Skeletal muscle tissue (tissue), 4 donors: ENCODE measurements around the gene PRICKLE1. TPM values are rescaled to one million over a fixed set of nuclear protein-coding genes. Genes with fewer than 3 reads are reported as not detected.

Experiments
- H3K27ac ChIP-seq: one replicate; pipeline ENCODE4 v1.7.0; 2013; ENCODE audit warnings: mild to moderate bottlenecking, low read depth, low read length, inconsistent platforms
- H3K27me3 ChIP-seq, 3 donors: one replicate each; pipeline ENCODE4 v1.7.0; 2013; ENCODE audit warnings: low read length in 3 of 3; ENCODE audit not compliant: control insufficient read depth in 3 of 3, insufficient read depth in 3 of 3
- H3K36me3 ChIP-seq, 3 donors: one replicate each; pipeline ENCODE4 v1.7.0; 2013; ENCODE audit warnings: low read length in 3 of 3; ENCODE audit not compliant: control insufficient read depth in 3 of 3, insufficient read depth in 3 of 3
- H3K4me1 ChIP-seq, 3 donors: one replicate each; pipeline ENCODE4 v1.7.0; 2013; ENCODE audit warnings: low read length in 3 of 3, mild to moderate bottlenecking in 3 of 3; ENCODE audit not compliant: control insufficient read depth in 3 of 3, insufficient read depth in 3 of 3
- H3K4me3 ChIP-seq, 3 donors: one replicate each; pipeline ENCODE4 v1.7.0; 2013; ENCODE audit warnings: low read length in 3 of 3
- H3K9ac ChIP-seq, 3 donors: one replicate each; pipeline ENCODE4 v1.7.0; 2013; ENCODE audit warnings: low read length in 3 of 3, mild to moderate bottlenecking in 3 of 3, moderate library complexity in 2 of 3, low read depth in 1 of 3
- H3K9me3 ChIP-seq, 3 donors: one replicate each; pipeline ENCODE4 v1.7.0; 2013; ENCODE audit warnings: low read length in 3 of 3; ENCODE audit not compliant: control insufficient read depth in 3 of 3
- total RNA-seq: library from RNA; depleted of rRNA; stranded (reverse); fragments of >200 nt; gene quantifications from one replicate; pipeline ENCODE4 v1.2.3, GENCODE V29; 2014
- donor health status: Osteomylitis.

PRICKLE1 gene
- total RNA-seq, 1 donor from 2014 or later: 27.1 TPM

- Histone ChIP-seq H3K36me3 (no peaks in the 10 kb centered on the region), H3K27me3 (no peaks in the 10 kb centered on the region), H3K4me3 (no peak overlapping the region), H3K9me3 (no peaks in the 10 kb centered on the region), H3K4me1 (no peaks in the 10 kb centered on the region), H3K9ac (no peak overlapping the region), H3K27ac (no peak overlapping the region)
Observed at GRCh38 chr12:42504049-42504448, 85.5 kb downstream of the PRICKLE1 start.

- no peak overlapping the region for H3K27ac ChIP-seq
- no peaks in the 10 kb centered on the region for H3K36me3 ChIP-seq
- no peaks in the 10 kb centered on the region for H3K9me3 ChIP-seq
- no peak overlapping the region for H3K4me3 ChIP-seq
- H3K4me1 ChIP-seq: no peaks in the 10 kb centered on the region
- no peak overlapping the region for H3K9ac ChIP-seq
- no peaks in the 10 kb centered on the region for H3K27me3 ChIP-seq
Observed at GRCh38 chr12:42502682-42503081, 86.9 kb downstream of the PRICKLE1 start.

DNA sequence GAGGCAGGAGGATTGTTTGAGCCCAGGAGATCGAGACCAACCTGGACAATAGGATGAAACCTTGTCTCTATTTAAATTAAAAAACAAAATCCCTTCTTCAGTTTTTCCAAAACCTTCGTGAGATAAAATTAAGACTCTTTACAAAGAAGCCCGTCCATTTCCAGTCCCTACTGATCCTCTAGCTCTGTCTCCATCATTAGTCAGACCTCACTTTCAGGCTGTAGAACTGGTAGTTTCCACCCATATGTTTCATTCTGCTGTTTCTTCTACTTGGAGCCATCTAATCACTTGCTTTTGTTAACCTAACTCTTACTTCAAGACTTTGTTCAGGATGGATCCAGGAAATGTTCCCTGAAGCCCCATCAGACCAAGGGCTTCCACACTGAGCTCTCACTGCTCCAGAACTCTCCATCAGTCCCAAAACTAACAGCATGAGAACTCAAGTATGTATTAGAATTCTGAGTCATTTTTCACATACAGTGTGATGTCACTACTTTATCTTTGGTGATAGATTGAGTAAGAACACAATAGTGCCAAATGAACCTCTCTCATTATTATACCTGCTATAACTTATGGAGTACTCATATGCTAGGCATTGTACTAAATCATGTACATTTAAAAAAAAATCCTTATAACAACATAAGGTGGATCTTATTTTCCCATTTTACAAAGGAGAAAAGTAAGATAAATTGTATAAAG, 90.8 kb downstream of the PRICKLE1 start:
- Histone ChIP-seq H3K9ac (no peak overlapping the region), H3K27ac (no peak overlapping the region), H3K9me3 (no peaks in the 10 kb centered on the region), H3K4me1 (no peaks in the 10 kb centered on the region), H3K4me3 (no peak overlapping the region), H3K27me3 (no peaks in the 10 kb centered on the region), H3K36me3 (no peaks in the 10 kb centered on the region)

DNA sequence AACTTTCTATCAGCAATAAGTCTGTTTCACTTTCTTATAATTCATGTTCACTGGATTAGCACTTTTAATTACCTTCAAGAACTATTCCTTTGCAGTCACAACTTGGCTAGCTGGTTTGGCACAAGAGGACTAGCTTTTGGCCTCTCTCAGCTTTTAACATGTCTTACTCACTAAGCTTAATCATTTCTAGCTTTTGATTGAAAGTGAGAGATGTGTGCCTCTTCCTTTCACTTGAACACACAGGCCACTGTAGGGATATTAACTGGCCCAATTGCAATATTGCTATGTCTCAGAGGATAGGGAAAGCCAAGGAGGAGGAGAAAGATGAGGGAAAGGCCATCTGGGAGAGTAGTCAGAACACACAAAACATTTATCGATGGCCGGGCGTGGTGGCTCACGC, 92.7 kb downstream of the PRICKLE1 start:
- Histone ChIP-seq H3K9me3 (no peaks in the 10 kb centered on the region), H3K27me3 (no peaks in the 10 kb centered on the region), H3K4me3 (no peak overlapping the region), H3K9ac (no peak overlapping the region), H3K4me1 (no peaks in the 10 kb centered on the region), H3K27ac (no peak overlapping the region), H3K36me3 (no peaks in the 10 kb centered on the region)

DNA sequence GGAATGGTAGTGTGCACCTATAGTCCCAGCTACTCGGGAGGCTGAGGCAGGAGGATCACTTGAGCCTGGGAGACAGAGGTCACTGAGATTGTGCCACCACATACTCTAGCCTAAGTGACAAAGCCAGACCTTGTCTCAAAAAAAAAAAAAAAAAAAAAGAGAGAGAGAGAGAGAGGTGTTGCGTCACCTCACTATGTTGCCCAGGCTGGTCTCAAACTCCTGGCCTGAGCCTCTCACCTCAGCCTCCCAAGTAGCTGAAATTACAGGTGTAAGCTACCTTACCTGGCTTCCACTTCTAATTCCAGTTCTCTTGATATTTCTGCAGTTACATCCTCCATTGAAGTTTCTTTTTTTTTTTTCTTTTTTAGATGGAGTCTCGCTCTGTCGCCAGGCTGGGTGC, 94.3 kb downstream of the PRICKLE1 start:
- Histone ChIP-seq H3K9me3 (no peaks in the 10 kb centered on the region), H3K27me3 (no peaks in the 10 kb centered on the region), H3K9ac (no peak overlapping the region), H3K27ac (no peak overlapping the region), H3K4me1 (no peaks in the 10 kb centered on the region), H3K4me3 (no peak overlapping the region), H3K36me3 (no peaks in the 10 kb centered on the region)

- H3K4me3 ChIP-seq: no peak overlapping the region
- no peak overlapping the region for H3K27ac ChIP-seq
- no peaks in the 10 kb centered on the region for H3K9me3 ChIP-seq
- no peak overlapping the region for H3K9ac ChIP-seq
- no peaks in the 10 kb centered on the region for H3K27me3 ChIP-seq
- no peaks in the 10 kb centered on the region for H3K36me3 ChIP-seq
- H3K4me1 ChIP-seq: no peaks in the 10 kb centered on the region
Observed at GRCh38 chr12:42492267-42492666, 97.3 kb downstream of the PRICKLE1 start.

- no peak overlapping the region for H3K9ac ChIP-seq
- no peaks in the 10 kb centered on the region for H3K4me1 ChIP-seq
- H3K9me3 ChIP-seq: no peaks in the 10 kb centered on the region
- H3K4me3 ChIP-seq: no peak overlapping the region
- no peaks in the 10 kb centered on the region for H3K36me3 ChIP-seq
- H3K27me3 ChIP-seq: no peaks in the 10 kb centered on the region
- no peak overlapping the region for H3K27ac ChIP-seq
Observed at GRCh38 chr12:42490261-42490842, 99.2 kb downstream of the PRICKLE1 start.

DNA sequence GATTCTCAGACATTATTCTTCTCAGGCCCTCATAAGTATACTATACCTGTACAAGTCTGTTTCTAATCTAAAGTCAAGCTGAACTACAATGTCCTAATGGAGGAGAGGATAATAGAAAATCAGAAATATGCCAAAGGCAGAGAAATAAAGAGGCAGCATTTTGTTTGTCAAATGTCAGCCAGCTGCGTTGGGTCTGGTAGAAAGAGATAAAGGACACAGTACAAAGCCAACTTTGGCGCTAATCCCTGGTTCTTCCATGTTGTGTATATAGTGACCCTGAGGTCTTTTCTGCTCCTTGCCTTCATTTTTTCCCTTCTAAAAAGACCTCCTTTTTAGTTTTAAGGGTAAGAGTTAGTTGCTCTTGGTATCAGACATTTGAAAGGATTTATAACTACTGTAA, 103.1 kb downstream of the PRICKLE1 start:
- H3K36me3 ChIP-seq: no peaks in the 10 kb centered on the region
- peaks cover 10 to 19% (median 12%) of the 10 kb centered on the region in 3 donors for H3K4me1 ChIP-seq
- no peak overlapping the region for H3K4me3 ChIP-seq
- no peak overlapping the region for H3K27ac ChIP-seq
- H3K27me3 ChIP-seq: no peaks in the 10 kb centered on the region
- H3K9me3 ChIP-seq: no peaks in the 10 kb centered on the region
- H3K9ac ChIP-seq: no peak overlapping the region

DNA sequence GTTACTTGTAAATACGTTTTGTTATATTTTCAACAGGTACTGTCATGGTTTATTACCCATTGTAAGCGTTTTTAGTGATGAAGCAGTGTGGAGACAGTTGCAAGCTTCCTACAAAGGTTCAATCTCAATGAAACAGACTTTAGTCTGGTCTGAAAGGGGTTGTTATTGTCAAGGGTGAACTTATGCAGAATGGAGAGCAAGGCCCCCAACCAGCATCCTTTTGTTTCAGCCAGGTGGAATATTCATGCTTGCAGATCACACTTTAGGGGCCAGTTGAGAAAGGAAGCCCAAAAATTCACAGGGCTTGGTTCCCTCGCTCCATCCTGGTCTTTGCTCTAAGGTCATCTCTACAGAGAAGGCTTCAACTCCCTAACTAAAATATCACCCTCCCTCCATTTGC, 103.7 kb downstream of the PRICKLE1 start:
- H3K36me3 ChIP-seq: no peaks in the 10 kb centered on the region
- no peak overlapping the region for H3K9ac ChIP-seq
- H3K27ac ChIP-seq: no peak overlapping the region
- H3K27me3 ChIP-seq: no peaks in the 10 kb centered on the region
- H3K4me1 ChIP-seq: peaks cover 10 to 19% (median 12%) of the 10 kb centered on the region in 3 donors
- no peak overlapping the region for H3K4me3 ChIP-seq
- no peaks in the 10 kb centered on the region for H3K9me3 ChIP-seq

- Histone ChIP-seq H3K9me3 (no peaks in the 10 kb centered on the region), H3K36me3 (no peaks in the 10 kb centered on the region), H3K27ac (no peak overlapping the region), H3K9ac (peak overlapping the region in 1 of 3 donors; percentile 71), H3K4me1 (peaks cover 10 to 19% (median 12%) of the 10 kb centered on the region in 3 donors), H3K4me3 (no peak overlapping the region), H3K27me3 (no peaks in the 10 kb centered on the region)
Observed at GRCh38 chr12:42484996-42485395, 104.5 kb downstream of the PRICKLE1 start.
